NCI-H345 treated with DMSO at 0.1 percent for 48 hours (cell line): ENCODE data around the gene KCNQ2.

Source experiments
- DNase-seq: peaks from one replicate; lab custom pipeline; 2025; ENCODE audit not compliant: unreplicated experiment; lab: John Stamatoyannopoulos, UW

Gene KCNQ2

DNA sequence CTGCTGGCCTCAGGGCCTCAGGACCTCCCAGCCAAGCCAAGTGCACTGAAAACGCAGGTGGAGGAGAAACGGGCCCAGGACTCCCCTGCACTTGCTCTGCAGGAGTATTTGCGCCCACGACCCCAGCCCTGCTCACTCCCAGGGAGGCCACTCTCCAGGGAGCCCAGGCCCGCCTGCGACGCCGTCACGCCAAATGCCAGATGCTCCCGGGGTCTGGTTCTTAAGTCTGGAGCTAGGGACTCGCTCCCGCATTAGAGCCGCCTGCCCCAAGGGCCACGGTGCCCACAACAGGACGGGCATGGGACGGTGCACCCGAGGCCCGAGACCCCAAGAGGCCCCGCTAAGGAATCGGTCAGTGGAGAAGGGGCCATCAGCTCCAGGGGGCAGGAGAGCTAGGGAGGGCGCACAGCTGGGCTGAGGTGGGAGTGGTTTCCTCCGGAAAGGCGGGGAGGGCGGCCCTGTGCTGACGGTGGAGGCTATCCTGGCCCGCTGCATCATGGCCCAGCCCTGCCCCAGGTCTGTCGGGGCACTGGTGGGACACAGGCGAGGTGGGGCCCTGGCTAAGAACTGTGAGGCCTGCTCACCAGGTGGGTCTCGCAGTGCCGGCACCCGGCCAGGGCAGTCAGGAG, 67.2 kb downstream of the KCNQ2 start:
- no peak for DNase-seq

- DNase-seq: no peak
Observed at GRCh38 chr20:63404129-63405085, 68.0 kb downstream of the KCNQ2 start.

- no peak for DNase-seq
Observed at GRCh38 chr20:63403403-63404105, 68.9 kb downstream of the KCNQ2 start.

- DNase-seq: no peak
Observed at GRCh38 chr20:63402860-63403220, 69.6 kb downstream of the KCNQ2 start.

DNA sequence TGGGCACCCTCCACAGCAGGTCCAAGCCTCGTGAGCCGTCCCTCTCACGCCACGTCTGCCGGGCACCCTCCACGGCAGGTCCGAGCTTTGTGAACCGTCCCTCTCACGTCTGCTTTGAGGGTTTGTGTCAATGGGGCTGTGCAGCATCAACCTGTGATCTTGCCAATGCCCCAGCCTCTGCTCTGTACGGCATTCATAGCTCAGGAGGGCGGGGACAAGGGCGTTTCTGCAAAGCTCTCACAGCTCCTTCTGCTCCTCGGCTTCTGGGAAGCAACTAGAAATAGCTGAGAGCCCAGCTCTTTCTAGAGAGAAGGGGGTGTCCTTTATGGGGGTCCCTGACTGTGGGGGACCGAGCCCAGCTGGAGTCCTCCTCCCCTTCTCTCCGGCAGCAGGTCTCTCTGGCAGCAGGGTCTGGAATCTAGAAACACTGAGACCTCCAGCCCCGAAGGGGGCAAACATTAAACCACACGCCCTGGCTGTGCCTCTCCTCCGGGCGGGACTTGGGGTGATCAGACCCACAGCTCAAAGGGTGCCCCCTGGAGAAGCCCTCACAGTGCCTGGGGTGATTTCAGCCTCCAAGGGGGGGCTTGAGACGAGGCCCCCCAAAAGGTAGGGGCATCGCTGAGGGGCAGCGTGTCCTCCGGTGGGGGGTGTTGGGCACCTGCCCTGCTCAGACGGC, 70.1 kb downstream of the KCNQ2 start:
- no peak for DNase-seq

DNA sequence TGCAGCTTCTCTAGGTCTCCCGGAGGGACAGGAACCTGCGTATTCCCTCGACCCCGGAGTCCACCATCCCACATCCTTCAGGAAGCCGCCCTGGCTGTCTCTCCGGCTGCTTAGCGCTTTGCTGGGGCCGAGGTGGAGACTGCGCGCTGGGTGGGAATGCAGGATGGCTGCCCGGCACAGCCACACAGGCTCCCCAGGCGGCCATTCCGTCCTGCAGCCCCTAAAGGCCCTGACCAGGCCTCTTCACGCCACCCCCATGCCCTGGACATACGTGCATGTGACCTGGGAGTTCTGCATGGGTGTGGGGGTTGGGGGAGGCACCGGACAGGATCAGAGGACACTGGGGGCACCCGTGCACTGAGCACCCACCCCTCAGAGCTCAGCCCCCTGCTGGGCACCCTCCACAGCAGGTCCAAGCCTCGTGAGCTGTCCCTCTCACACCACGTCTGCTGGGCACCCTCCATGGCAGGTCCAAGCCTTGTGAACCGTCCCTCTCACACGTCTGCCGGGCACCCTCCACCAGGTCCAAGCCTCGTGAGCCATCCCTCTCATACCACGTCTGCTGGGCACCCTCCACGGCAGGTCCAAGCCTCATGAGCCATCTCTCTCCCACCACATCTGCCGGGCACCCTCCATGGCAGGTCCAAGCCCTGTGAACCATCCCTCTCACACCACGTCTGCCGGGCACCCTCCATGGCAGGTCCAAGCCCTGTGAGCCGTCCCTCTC, 70.9 kb downstream of the KCNQ2 start:
- DNase-seq: no peak

GRCh38 chr20:63400486-63401210, 71.8 kb downstream of the KCNQ2 start:
- DNase-seq: no peak

- DNase-seq: no peak
Observed at GRCh38 chr20:63399596-63400375, 72.7 kb downstream of the KCNQ2 start.

DNA sequence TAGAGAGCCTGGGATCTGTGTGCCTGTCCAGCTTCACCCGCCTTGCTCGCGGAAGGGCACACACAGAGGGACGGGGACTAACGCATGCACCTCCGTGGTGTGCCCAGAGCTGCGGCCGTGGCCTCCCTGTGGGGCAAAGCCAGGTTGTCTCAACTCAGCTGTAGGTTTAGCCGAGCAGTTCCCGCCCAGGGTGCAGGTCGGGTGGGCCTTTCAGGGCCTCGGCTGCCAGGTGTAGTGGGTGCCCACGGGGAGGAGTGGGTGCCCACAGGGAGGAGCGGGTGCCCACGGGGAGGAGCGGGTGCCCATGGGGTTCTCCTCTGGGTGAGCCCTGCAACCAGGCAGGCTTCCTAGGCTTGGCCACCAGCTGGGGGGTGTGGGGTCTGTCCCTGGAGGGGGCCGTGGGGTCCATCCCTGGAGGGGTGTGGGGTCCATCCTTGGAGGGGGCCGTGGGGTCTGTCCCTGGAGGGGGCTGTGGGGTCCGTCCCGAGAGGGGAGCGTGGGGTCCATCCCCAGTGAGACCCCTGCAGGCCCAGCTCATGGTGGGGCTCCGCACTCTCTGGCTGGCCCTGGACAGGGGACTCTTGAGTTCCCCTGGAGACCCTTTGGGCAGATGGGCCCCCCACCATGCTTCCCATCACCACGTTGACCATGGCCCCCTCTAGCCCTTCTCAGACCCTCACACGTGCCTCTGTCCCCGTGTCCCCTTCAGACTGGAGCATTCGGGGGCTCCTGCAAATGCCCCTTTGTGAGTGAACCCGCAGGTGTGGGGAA, 73.5 kb downstream of the KCNQ2 start:
- DNase-seq: no peak

DNA sequence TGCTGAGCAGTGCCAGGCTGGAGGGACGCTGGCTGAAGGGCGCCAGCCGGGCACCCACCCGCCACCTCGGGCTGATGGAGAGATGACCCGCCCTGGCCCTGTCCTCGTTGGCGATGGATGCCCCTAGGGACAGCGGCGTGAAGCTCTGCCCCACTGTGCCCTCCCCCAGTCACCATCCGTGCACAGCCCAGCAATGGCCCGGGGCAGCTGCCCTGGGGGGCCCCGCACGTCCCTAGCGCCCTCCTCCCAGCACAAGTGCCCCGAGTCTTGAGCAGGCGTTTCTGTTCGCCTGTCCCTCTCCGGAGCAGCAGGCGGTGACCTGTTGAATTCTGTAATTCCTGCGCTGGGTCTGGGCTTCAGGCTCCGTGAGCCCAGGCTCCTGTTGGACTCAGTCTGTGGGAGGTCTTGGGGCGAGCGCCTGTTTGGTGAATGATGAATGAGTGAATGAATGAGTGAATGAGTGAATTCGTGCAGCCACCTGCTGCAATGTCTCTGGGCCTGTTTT, 74.5 kb downstream of the KCNQ2 start:
- DNase-seq: no peak

GRCh38 chr20:63397155-63397843, 75.2 kb downstream of the KCNQ2 start:
- no peak for DNase-seq

GRCh38 chr20:63396300-63396699, 76.2 kb downstream of the KCNQ2 start:
- DNase-seq: no peak

GRCh38 chr20:63395723-63396122, 76.7 kb downstream of the KCNQ2 start:
- no peak for DNase-seq

- DNase-seq: no peak
Observed at GRCh38 chr20:63394920-63395455, 77.5 kb downstream of the KCNQ2 start.

- no peak for DNase-seq
Observed at GRCh38 chr20:63394069-63394919, 78.2 kb downstream of the KCNQ2 start.

DNA sequence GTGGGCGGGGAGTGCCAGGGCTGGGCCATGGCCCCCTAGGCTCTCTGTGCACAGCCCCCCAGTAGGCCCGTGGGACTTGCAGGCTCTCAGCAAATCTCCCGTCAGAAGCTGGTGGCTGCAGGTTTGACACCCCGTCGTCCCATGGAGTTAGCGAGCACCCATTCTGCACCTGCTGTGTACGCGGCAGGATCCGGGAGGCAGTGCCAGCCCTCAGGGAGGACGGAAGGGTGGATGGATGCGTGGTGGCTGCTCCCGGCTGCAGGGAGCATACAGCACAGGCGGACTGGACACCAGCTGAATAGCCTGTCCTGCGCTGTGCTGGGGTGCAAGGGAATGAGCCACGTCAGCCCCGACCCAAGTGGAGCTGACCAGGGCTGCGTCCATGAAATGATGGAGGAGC, 78.9 kb downstream of the KCNQ2 start:
- DNase-seq: no peak
